Measurements from ENCODE around the gene LPCAT1. TPM values are rescaled to one million over a fixed set of nuclear protein-coding genes. Genes with fewer than 3 reads are reported as not detected.

LPCAT1 gene
- total and polyA plus RNA-seq, 2 donors (not counting 3 experiments of a cell fraction or from before 2014, with no cell fraction given), result 28.9 to 57.2 TPM

- Histone ChIP-seq H3K27me3 (ENCODE audit: control insufficient read depth in 2 of 2, insufficient read depth in 2 of 2, low read length in 2 of 2) (peaks cover 0 to 13% of the 10 kb centered on the region in 2 experiments), H3K9me3 (replicated peaks; ENCODE audit: control insufficient read depth, insufficient read depth, low read length) (no peaks in the 10 kb centered on the region), H2AFZ (ENCODE audit: low read depth, low read length) (no peak overlapping the region), H4K20me1 (replicated peaks; ENCODE audit: control insufficient read depth, extremely low read depth, insufficient read depth, low read length) (no peaks in the 10 kb centered on the region), H3K27ac (ENCODE audit: insufficient read depth, low read depth, low read length) (no peak overlapping the region), H3K4me2 (ENCODE audit: insufficient read depth, low read length) (no peak overlapping the region), H3K4me3 (replicated peaks in 1 of 3; ENCODE audit: insufficient read depth in 1 of 3, low read depth in 1 of 3, low read length in 3 of 3) (no peak overlapping the region), H3K9me1 (replicated peaks; ENCODE audit: control insufficient read depth, extremely low read depth, insufficient read depth, low read length) (no peaks in the 10 kb centered on the region), H3K36me3 (ENCODE audit: control insufficient read depth in 2 of 2, extremely low read depth in 1 of 2, insufficient read depth in 2 of 2, low read length in 2 of 2) (no peaks in the 10 kb centered on the region), H3K4me1 (ENCODE audit: control insufficient read depth, extremely low read depth, insufficient read depth, low read length) (peaks cover 7% of the 10 kb centered on the region), H3K9ac (replicated peaks; ENCODE audit: extremely low read depth, insufficient read depth, low read length) (no peak overlapping the region), H3K79me2 (ENCODE audit: control insufficient read depth, insufficient read depth, low read length) (peaks cover 9% of the 10 kb centered on the region)
- CTCF ChIA-PET, result no interaction called here
- FAIRE-seq (no peak), DNase-seq (ENCODE audit: low read depth, low spot score) (no peak)
- no peak for TF ChIP-seq POLR2AphosphoS5 (IDR thresholded peaks at IDR 0.05; ENCODE audit: insufficient read depth, low read depth, low read length)
- TF ChIP-seq EZH2 (IDR thresholded peaks at IDR 0.05; ENCODE audit: borderline replicate concordance, low read depth, low read length, severe bottlenecking), result no peak
- TF ChIP-seq JUN (IDR thresholded peaks at IDR 0.05; ENCODE audit: borderline replicate concordance, insufficient read depth, insufficient read length, low read depth), result no peak
- no peak for TF ChIP-seq POLR2A (IDR thresholded peaks at IDR 0.05; ENCODE audit: low read depth, low read length)
- TF ChIP-seq MYC (IDR thresholded peaks at IDR 0.05; ENCODE audit: low read depth, low read length), result no peak
- TF ChIP-seq MAX (IDR thresholded peaks at IDR 0.05; ENCODE audit: insufficient read depth, insufficient read length), result no peak
- TF ChIP-seq FOS (IDR thresholded peaks at IDR 0.05; ENCODE audit: borderline replicate concordance, insufficient read depth, low read length), result no peak
- TF ChIP-seq GATA2 (IDR thresholded peaks at IDR 0.05; ENCODE audit: insufficient read depth, insufficient read length, low read depth, low read length), result no peak
- TF ChIP-seq, protein P1, sequence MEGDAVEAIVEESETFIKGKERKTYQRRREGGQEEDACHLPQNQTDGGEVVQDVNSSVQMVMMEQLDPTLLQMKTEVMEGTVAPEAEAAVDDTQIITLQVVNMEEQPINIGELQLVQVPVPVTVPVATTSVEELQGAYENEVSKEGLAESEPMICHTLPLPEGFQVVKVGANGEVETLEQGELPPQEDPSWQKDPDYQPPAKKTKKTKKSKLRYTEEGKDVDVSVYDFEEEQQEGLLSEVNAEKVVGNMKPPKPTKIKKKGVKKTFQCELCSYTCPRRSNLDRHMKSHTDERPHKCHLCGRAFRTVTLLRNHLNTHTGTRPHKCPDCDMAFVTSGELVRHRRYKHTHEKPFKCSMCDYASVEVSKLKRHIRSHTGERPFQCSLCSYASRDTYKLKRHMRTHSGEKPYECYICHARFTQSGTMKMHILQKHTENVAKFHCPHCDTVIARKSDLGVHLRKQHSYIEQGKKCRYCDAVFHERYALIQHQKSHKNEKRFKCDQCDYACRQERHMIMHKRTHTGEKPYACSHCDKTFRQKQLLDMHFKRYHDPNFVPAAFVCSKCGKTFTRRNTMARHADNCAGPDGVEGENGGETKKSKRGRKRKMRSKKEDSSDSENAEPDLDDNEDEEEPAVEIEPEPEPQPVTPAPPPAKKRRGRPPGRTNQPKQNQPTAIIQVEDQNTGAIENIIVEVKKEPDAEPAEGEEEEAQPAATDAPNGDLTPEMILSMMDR (IDR thresholded peaks at IDR 0.05; ENCODE audit: extremely low read depth in 1 of 2, insufficient read depth in 1 of 2, low read depth in 1 of 2, low read length in 2 of 2), result no peak
- POLR2A ChIA-PET, result no interaction called here
- dilution Hi-C loops (cut with MboI; ENCODE audit: extremely low pct_ligation_motif_present, low sequenced_read_pairs) (no loop called here), intact Hi-C loops (cut with micrococcal nuclease) (no loop called here)
- no TSS peak for BruUV-seq (replicated peaks)
Measured at GRCh38 chr5:1527533-1528205, 3.9 kb upstream of the LPCAT1 start.
